BLaER1 (cell line): ENCODE measurements around the gene TRIM66.

Experiments used
- H3K27ac ChIP-seq: shearing (Covaris generic); formaldehyde crosslinking; 2 replicates; pipeline ENCODE4 v1.8.1; 2022
- H3K27me3 ChIP-seq: shearing (Covaris generic); formaldehyde crosslinking; 2 replicates; pipeline ENCODE4 v1.8.1; 2022
- H3K36me3 ChIP-seq: shearing (Covaris generic); formaldehyde crosslinking; 2 replicates; pipeline ENCODE4 v1.8.1; 2022
- H3K4me1 ChIP-seq: shearing (Covaris generic); formaldehyde crosslinking; 2 replicates; pipeline ENCODE4 v1.8.1; 2022
- H3K4me2 ChIP-seq: shearing (Covaris generic); formaldehyde crosslinking; 2 replicates; pipeline ENCODE4 v1.8.1; 2022
- H3K4me3 ChIP-seq: shearing (Covaris generic); formaldehyde crosslinking; 2 replicates; pipeline ENCODE4 v1.8.1; 2022
- H3K9ac ChIP-seq: shearing (Covaris generic); formaldehyde crosslinking; 2 replicates; pipeline ENCODE4 v1.8.1; 2022
- H3K9me3 ChIP-seq: shearing (Covaris generic); formaldehyde crosslinking; 2 replicates; pipeline ENCODE4 v1.8.1; 2022
- H4K20me1 ChIP-seq: shearing (Covaris generic); formaldehyde crosslinking; 2 replicates; pipeline ENCODE4 v1.8.1; 2022
- Cebpa-rat ChIP-seq: shearing (Covaris generic); IDR thresholded peaks from 2 replicates; pipeline ENCODE4 v1.8.1; 2022

Gene TRIM66

DNA sequence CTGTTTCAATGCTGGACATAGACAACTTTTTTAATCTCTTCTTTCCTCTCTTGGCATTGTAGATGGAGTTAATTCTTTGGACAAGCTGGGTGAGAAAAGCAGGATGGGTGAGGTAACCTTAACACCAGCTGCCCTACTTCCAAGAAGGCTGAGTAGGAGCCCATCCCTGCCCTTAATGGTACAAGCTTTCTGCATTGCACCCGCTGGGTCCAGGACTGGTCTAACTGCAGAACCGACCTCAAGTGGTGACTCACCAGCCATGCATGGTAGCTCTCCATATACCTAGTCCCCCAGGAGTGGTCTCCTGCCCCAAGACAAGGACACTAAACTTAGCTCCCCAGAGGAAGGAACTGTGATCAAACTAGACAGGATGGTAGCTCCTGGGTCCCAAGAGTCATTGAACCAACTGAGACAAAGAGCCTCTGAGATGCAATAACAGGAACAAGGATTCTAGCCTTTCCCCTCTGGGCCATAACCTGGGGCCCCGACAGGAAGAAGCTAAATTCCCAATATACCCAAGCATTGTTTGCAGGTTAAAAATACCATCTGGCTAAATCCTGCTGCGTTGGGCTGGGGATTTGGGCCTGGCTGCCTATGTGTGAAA lies 32.3 kb upstream of the TRIM66 start:
- H3K36me3 ChIP-seq: no peaks in the 10 kb centered on the region
- TF ChIP-seq Cebpa-rat: no peak
- no peaks in the 10 kb centered on the region for H4K20me1 ChIP-seq
- no peak overlapping the region for H3K27ac ChIP-seq
- H3K9me3 ChIP-seq: no peaks in the 10 kb centered on the region
- no peak overlapping the region for H3K9ac ChIP-seq
- H3K4me2 ChIP-seq: peak overlapping the region; percentile 66
- H3K27me3 ChIP-seq: no peaks in the 10 kb centered on the region
- peaks cover 35% of the 10 kb centered on the region for H3K4me1 ChIP-seq
- no peak overlapping the region for H3K4me3 ChIP-seq

DNA sequence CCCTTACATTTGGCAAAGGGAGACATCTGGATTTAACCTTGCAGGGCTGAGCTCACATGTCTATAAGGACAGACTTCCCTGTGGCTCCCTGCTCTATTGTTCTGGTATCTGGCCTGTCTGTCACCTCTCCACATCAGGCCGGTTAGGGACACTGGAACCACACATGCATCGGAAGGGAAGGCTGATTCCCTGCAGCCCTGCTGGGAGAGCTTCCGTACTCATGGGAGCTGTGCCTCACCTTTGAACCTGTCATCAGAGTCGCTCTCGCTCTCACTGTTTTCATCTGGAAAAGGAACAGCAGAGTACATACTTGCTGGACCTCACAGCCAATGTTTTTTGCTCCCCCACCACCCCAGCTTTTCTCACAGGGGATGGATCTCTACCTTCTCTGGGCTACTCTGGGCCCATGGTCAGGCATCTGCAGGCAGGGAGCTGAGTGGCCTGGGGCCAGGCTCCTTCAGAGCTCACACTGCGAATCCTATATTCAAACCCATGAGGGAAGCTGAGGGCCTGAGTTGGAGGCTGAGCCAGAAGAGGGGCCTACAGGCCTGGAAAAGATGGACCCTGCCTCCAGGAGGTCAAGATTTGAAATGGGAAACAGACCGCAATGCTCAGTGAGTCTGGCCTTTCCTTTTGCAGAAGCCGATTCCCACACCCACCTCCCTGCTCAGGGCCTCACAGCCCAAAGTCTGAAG lies 31.4 kb upstream of the TRIM66 start:
- Histone ChIP-seq H3K4me2 (peak overlapping the region; percentile 66), H3K27me3 (no peaks in the 10 kb centered on the region), H3K27ac (no peak overlapping the region), H3K9me3 (no peaks in the 10 kb centered on the region), H4K20me1 (no peaks in the 10 kb centered on the region), H3K4me3 (no peak overlapping the region), H3K4me1 (peaks cover 40% of the 10 kb centered on the region), H3K9ac (no peak overlapping the region), H3K36me3 (no peaks in the 10 kb centered on the region)
- TF ChIP-seq Cebpa-rat: no peak

DNA sequence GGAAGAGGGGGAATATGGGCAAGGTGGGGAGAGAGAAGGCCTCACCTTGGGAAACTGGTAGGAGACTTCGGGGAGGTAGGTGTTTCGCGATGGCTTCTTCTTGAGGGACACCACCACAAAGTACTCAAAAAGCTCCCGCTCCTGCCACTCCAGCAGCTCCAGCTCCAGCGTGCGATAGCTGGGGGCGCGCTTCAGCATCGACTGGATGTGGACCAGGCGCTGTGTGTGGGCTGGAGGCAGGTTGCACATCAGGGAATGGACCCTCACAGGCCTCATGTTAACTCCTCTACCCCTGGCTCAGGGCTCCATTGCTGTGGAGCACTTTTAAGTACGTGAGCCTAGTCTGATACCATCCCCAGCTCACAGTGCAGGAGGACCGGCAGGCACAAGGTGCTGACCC lies 30.0 kb upstream of the TRIM66 start:
- Histone ChIP-seq H3K27ac (no peak overlapping the region), H3K36me3 (no peaks in the 10 kb centered on the region), H3K27me3 (no peaks in the 10 kb centered on the region), H3K4me2 (no peak overlapping the region), H3K9me3 (no peaks in the 10 kb centered on the region), H3K9ac (no peak overlapping the region), H4K20me1 (no peaks in the 10 kb centered on the region), H3K4me3 (no peak overlapping the region), H3K4me1 (peaks cover 42% of the 10 kb centered on the region)
- no peak for TF ChIP-seq Cebpa-rat

- H4K20me1 ChIP-seq: no peaks in the 10 kb centered on the region
- no peak overlapping the region for H3K27ac ChIP-seq
- H3K4me3 ChIP-seq: no peak overlapping the region
- H3K4me1 ChIP-seq: peaks cover 43% of the 10 kb centered on the region
- no peaks in the 10 kb centered on the region for H3K27me3 ChIP-seq
- no peaks in the 10 kb centered on the region for H3K36me3 ChIP-seq
- H3K9me3 ChIP-seq: no peaks in the 10 kb centered on the region
- no peak overlapping the region for H3K9ac ChIP-seq
- peak; percentile 30; the same call in 1 of the 2 replicates for TF ChIP-seq Cebpa-rat
- no peak overlapping the region for H3K4me2 ChIP-seq
These were observed 29.5 kb upstream of the TRIM66 start for GRCh38 chr11:8711895-8712442.

DNA sequence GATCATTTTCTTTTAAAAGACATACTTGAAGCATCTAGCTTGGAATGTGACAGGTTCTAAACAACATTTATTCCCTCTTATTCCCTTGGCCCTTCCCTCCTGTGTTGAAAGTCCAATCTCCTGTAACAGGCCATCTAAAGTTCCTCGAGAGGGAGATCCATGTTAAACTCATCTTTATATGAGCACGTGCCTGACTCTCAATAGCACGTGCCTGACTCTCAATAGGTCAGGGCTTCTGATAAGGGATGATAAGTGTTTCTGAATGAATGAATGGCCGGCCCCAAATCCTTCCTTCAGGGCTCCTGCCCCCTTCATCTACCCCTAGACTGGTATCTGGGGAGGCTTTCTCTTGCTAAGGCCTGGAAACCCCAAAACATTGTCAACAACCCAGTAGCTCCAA lies 27.3 kb upstream of the TRIM66 start:
- Histone ChIP-seq H4K20me1 (no peaks in the 10 kb centered on the region), H3K4me3 (no peak overlapping the region), H3K4me1 (peaks cover 27% of the 10 kb centered on the region), H3K9ac (no peak overlapping the region), H3K27ac (no peak overlapping the region), H3K36me3 (no peaks in the 10 kb centered on the region), H3K4me2 (no peak overlapping the region), H3K27me3 (no peaks in the 10 kb centered on the region), H3K9me3 (no peaks in the 10 kb centered on the region)
- TF ChIP-seq Cebpa-rat: no peak

- Histone ChIP-seq H3K9ac (no peak overlapping the region), H3K4me3 (no peak overlapping the region), H3K9me3 (no peaks in the 10 kb centered on the region), H3K4me2 (peak overlapping the region; percentile 16), H3K27me3 (no peaks in the 10 kb centered on the region), H4K20me1 (no peaks in the 10 kb centered on the region), H3K36me3 (no peaks in the 10 kb centered on the region), H3K4me1 (peaks cover 21% of the 10 kb centered on the region), H3K27ac (no peak overlapping the region)
- no peak for TF ChIP-seq Cebpa-rat
These were observed 26.7 kb upstream of the TRIM66 start for GRCh38 chr11:8709002-8709672.

GRCh38 chr11:8707541-8708191 lies 25.2 kb upstream of the TRIM66 start:
- Histone ChIP-seq H3K27ac (no peak overlapping the region), H3K4me3 (no peak overlapping the region), H3K9ac (0 out of 2 replicates have a peak overlapping the region, but pooled peaks have one; percentile 21)

GRCh38 chr11:8706673-8707432 lies 24.4 kb upstream of the TRIM66 start:
- H3K4me3 ChIP-seq: no peak overlapping the region
- no peaks in the 10 kb centered on the region for H3K36me3 ChIP-seq
- no peaks in the 10 kb centered on the region for H4K20me1 ChIP-seq
- H3K4me2 ChIP-seq: no peak overlapping the region
- H3K27me3 ChIP-seq: no peaks in the 10 kb centered on the region
- no peak for TF ChIP-seq Cebpa-rat
- no peak overlapping the region for H3K27ac ChIP-seq
- H3K9me3 ChIP-seq: no peaks in the 10 kb centered on the region
- no peak overlapping the region for H3K9ac ChIP-seq
- H3K4me1 ChIP-seq: peaks cover 19% of the 10 kb centered on the region

More at GRCh38 chr11:8707541-8708191, 25.2 kb upstream of the TRIM66 start:
- H3K4me2 ChIP-seq: peak overlapping the region; percentile 22; the same call in 1 of the 2 replicates
- peaks cover 19% of the 10 kb centered on the region for H3K4me1 ChIP-seq
- no peaks in the 10 kb centered on the region for H3K9me3 ChIP-seq
- no peaks in the 10 kb centered on the region for H3K36me3 ChIP-seq
- no peak for TF ChIP-seq Cebpa-rat
- no peaks in the 10 kb centered on the region for H3K27me3 ChIP-seq
- no peaks in the 10 kb centered on the region for H4K20me1 ChIP-seq

DNA sequence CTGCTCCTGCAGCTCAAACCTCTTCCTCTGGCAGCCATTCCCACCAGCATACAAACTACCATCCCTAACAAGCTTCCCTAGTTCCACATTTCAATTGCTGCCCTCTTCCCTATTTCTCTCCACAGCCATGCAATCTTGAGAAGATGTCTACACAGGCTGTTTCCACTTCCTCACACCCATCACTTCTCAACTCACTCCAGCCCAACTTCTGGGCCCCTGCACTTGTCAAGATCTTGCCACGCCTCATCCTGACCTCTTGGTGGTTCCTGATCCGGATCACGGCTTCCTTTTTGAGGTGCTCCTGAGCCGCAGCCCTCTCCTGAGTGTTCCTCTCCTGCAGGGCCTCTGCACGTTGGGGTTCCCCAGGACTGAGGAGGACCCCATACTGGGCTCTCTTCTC lies 22.7 kb upstream of the TRIM66 start:
- Histone ChIP-seq H3K4me3 (no peak overlapping the region), H3K4me2 (no peak overlapping the region), H3K9ac (no peak overlapping the region), H3K4me1 (peaks cover 27% of the 10 kb centered on the region), H3K27me3 (no peaks in the 10 kb centered on the region), H3K36me3 (no peaks in the 10 kb centered on the region), H4K20me1 (no peaks in the 10 kb centered on the region), H3K9me3 (no peaks in the 10 kb centered on the region), H3K27ac (no peak overlapping the region)
- TF ChIP-seq Cebpa-rat: no peak
